Caco-2 (cell line): ENCODE data around the gene ADGRG3. TPM values are rescaled to one million over a fixed set of nuclear protein-coding genes. Genes with fewer than 3 reads are reported as not detected.

Experiments
- BruUV-seq: library from RNA; stranded (reverse); fragments of 400-500 nt; replicated peaks from 2 replicates; lab custom pipeline; 2021; lab: Mats Ljungman, UMichigan
- CTCF ChIA-PET: fragments of 300-600 bp; sonication (Branson Sonifier 250); formaldehyde crosslinking; loops from one replicate; lab custom pipeline; 2022; ENCODE audit warnings: antibody characterized with exemption; lab: Charles Lee
- POLR2A ChIA-PET: fragments of 300-600 bp; sonication (Branson Sonifier 250); formaldehyde crosslinking; loops from one replicate; lab custom pipeline; 2022; ENCODE audit warnings: antibody characterized with exemption; lab: Charles Lee
- DNase-seq, 2 experiments: peaks; one replicate each; pipeline versions ENCODE4 v3.0.0 to v3.0.0-alpha.2; 2020 to 2022
- H3K27me3 ChIP-seq: replicated peaks from 2 replicates; pipeline ENCODE4 v1.6.0; 2011; ENCODE audit warnings: low read length; ENCODE audit not compliant: control insufficient read depth, insufficient read depth
- H3K36me3 ChIP-seq: 2 replicates; pipeline ENCODE4 v1.5.1; 2011; ENCODE audit warnings: low read length; ENCODE audit not compliant: control insufficient read depth, insufficient read depth
- H3K4me1 ChIP-seq: fragments of 250-450 bp; sonication (Bioruptor Pico); 2 replicates; pipeline ENCODE4 v1.5.1; 2020; ENCODE audit warnings: mild to moderate bottlenecking
- H3K4me3 ChIP-seq: 2 replicates; pipeline ENCODE4 v1.5.1; 2011; ENCODE audit warnings: low read depth, mild to moderate bottlenecking, control low read depth, low read length
- H3K9me3 ChIP-seq: fragments of 250-450 bp; sonication (Bioruptor Pico); 2 replicates; pipeline ENCODE4 v1.5.1; 2020; ENCODE audit warnings: mild to moderate bottlenecking, moderate library complexity
- H3K27ac Mint-ChIP-seq: one replicate; pipeline ENCODE4 v1.8.0; 2022; ENCODE audit warnings: mixed read lengths; ENCODE audit not compliant: unreplicated experiment
- H3K27me3 Mint-ChIP-seq: one replicate; pipeline ENCODE4 v1.8.0; 2022; ENCODE audit warnings: mixed read lengths; ENCODE audit not compliant: insufficient read depth, unreplicated experiment
- H3K36me3 Mint-ChIP-seq: one replicate; pipeline ENCODE4 v1.8.0; 2022; ENCODE audit warnings: mild to moderate bottlenecking, mixed read lengths; ENCODE audit not compliant: insufficient read depth, unreplicated experiment
- H3K4me1 Mint-ChIP-seq: one replicate; pipeline ENCODE4 v1.8.0; 2022; ENCODE audit warnings: low read depth, mixed read lengths; ENCODE audit not compliant: unreplicated experiment
- H3K4me3 Mint-ChIP-seq: one replicate; pipeline ENCODE4 v1.8.0; 2022; ENCODE audit warnings: mild to moderate bottlenecking, moderate library complexity, mixed read lengths; ENCODE audit not compliant: unreplicated experiment
- H3K9me3 Mint-ChIP-seq: one replicate; pipeline ENCODE4 v1.8.0; 2022; ENCODE audit warnings: mixed read lengths; ENCODE audit not compliant: unreplicated experiment
- intact Hi-C: fragments of 100-400 bp; cut with micrococcal nuclease; formaldehyde crosslinking; loops from one replicate; pipeline ENCODE4 v1.10.0; 2022; ENCODE audit not compliant: unreplicated experiment
- total RNA-seq: library from RNA; stranded (reverse); gene quantifications from 2 replicates; pipeline ENCODE4 v1.2.3, GENCODE V29; 2022
- TF ChIP-seq, protein P1 (sequence below), 2 experiments: fragments of 200-600 bp in 1 of 2; IDR thresholded peaks; 1 replicate in 1 of 2; 2 replicates in 1 of 2; pipeline versions ENCODE4 v1.5.1 to v1.8.0; 2011 to 2022; ENCODE audit warnings: antibody characterized with exemption in 1 of 2, control low read depth in 1 of 2, inconsistent platforms in 1 of 2, low read depth in 1 of 2, low read length in 1 of 2, mild to moderate bottlenecking in 1 of 2, moderate library complexity in 1 of 2; ENCODE audit not compliant: insufficient read depth in 1 of 2, severe bottlenecking in 1 of 2, unreplicated experiment in 1 of 2

ADGRG3 gene
- total RNA-seq, 1 experiment from 2014 or later: 0.25 TPM

DNA sequence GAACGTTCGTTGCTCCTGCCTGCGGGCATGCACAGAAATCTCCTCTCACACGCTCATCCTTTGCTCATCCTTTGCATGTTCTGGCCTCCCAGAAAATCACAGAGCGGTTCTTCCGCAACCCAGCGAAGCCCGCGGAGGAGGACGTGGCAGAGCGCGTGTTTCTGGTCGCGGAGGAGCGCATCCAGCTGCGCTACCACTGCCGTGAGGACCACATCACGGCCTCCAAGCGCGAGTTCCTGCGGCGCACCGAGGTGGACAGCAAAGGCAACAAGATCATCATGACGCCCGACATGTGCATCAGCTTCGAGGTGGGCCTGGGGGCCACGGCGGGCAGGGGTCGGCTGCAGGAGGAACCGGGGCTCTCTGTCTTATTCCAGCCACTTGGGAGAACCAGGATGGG, 57.9 kb downstream of the ADGRG3 start:
- CTCF ChIA-PET: interaction anchor here (0.8 kb wide), 1 partner anchor 9 kb away, joined by 3 read pairs; no protein-coding TSS in a partner anchor

DNA sequence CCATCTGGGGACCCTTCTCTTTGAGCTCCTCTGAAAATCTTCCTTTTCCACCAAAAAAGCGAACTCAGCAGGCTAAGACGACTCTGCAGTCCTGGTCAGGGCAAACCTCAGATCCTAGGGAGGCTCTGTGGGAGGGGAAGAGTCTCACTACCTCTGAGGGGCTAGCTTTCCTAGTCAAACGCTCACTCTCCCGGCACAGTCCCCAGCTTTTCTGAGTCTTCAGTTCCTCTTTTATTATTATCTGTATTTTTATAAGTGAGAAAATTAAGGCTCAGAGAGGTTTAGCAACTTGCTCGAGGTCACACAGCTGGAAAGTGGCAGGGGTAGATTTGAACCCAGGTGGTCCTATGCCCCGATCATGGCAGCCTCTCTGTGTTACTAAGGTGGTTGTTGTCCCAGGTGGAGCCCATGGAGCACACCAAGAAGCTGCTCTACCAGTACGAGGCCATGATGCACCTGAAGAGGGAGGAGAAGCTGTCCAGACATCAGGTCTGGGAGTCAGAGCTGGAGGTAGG, 58.4 kb downstream of the ADGRG3 start:
- Histone ChIP-seq H3K4me1 (no peaks in the 10 kb centered on the region), H3K27me3 (no peaks in the 10 kb centered on the region), H3K4me3 (no peak overlapping the region), H3K36me3 (no peaks in the 10 kb centered on the region), H3K9me3 (no peaks in the 10 kb centered on the region)
- peak in 1 of 2 experiments; percentile 17 for DNase-seq
- no peaks in the 10 kb centered on the region for H3K4me1 Mint-ChIP-seq
- ChIA-PET POLR2A (no interaction called here), CTCF (interaction anchor here (0.5 to 0.8 kb wide), 2 partner anchors 9 to 22 kb away, joined by 3 read pairs; no protein-coding TSS in a partner anchor)
- H3K4me3 Mint-ChIP-seq: no peak overlapping the region
- H3K27ac Mint-ChIP-seq: no peak overlapping the region
- no TSS peak for BruUV-seq
- intact Hi-C loops: no loop called here
- H3K27me3 Mint-ChIP-seq: no peaks in the 10 kb centered on the region
- H3K36me3 Mint-ChIP-seq: no peaks in the 10 kb centered on the region
- H3K9me3 Mint-ChIP-seq: no peaks in the 10 kb centered on the region
- TF ChIP-seq, protein P1, sequence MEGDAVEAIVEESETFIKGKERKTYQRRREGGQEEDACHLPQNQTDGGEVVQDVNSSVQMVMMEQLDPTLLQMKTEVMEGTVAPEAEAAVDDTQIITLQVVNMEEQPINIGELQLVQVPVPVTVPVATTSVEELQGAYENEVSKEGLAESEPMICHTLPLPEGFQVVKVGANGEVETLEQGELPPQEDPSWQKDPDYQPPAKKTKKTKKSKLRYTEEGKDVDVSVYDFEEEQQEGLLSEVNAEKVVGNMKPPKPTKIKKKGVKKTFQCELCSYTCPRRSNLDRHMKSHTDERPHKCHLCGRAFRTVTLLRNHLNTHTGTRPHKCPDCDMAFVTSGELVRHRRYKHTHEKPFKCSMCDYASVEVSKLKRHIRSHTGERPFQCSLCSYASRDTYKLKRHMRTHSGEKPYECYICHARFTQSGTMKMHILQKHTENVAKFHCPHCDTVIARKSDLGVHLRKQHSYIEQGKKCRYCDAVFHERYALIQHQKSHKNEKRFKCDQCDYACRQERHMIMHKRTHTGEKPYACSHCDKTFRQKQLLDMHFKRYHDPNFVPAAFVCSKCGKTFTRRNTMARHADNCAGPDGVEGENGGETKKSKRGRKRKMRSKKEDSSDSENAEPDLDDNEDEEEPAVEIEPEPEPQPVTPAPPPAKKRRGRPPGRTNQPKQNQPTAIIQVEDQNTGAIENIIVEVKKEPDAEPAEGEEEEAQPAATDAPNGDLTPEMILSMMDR (IDR thresholded peaks at IDR 0.05; ENCODE audit: insufficient read depth in 1 of 2, low read depth in 1 of 2, low read length in 1 of 2, severe bottlenecking in 1 of 2, unreplicated experiment in 1 of 2): no peak

More for the DNA sequence above, 57.9 kb downstream of the ADGRG3 start:
- Histone ChIP-seq H3K9me3 (no peaks in the 10 kb centered on the region), H3K4me1 (no peaks in the 10 kb centered on the region), H3K27me3 (no peaks in the 10 kb centered on the region), H3K4me3 (no peak overlapping the region), H3K36me3 (no peaks in the 10 kb centered on the region)
- intact Hi-C loops: no loop called here
- H3K4me1 Mint-ChIP-seq: no peaks in the 10 kb centered on the region
- BruUV-seq: no TSS peak
- no peaks in the 10 kb centered on the region for H3K36me3 Mint-ChIP-seq
- no peak overlapping the region for H3K27ac Mint-ChIP-seq
- H3K4me3 Mint-ChIP-seq: no peak overlapping the region
- POLR2A ChIA-PET: no interaction called here
- H3K27me3 Mint-ChIP-seq: no peaks in the 10 kb centered on the region
- H3K9me3 Mint-ChIP-seq: no peaks in the 10 kb centered on the region
- DNase-seq: peak in 1 of 2 experiments; percentile 17
- TF ChIP-seq, protein P1 (IDR thresholded peaks at IDR 0.05; ENCODE audit: insufficient read depth in 1 of 2, low read depth in 1 of 2, low read length in 1 of 2, severe bottlenecking in 1 of 2, unreplicated experiment in 1 of 2): no peak

DNA sequence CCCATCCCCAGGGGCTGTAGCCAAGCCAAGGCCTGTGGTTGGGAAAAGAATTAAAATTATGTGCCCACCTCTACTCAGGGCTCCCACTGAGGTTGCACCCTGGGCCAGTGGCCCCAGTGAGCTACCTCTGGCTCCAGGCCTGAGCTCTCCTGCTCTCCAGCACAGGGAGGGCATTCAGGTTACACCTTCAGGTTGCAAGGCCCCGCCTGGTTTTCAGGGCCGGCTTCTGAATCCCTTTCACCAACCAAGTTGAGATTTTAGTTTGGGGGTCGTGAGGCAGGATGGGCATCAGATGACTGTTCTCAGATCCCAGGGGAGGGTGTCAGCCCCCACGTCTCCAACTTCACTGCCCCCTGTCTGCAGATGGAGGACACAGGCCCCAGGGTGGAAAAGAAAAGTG, 59.5 kb downstream of the ADGRG3 start:
- Mint-ChIP-seq H3K4me1 (no peaks in the 10 kb centered on the region), H3K36me3 (no peaks in the 10 kb centered on the region), H3K4me3 (no peak overlapping the region), H3K27me3 (no peaks in the 10 kb centered on the region), H3K9me3 (no peaks in the 10 kb centered on the region), H3K27ac (no peak overlapping the region)
- Histone ChIP-seq H3K4me3 (no peak overlapping the region), H3K27me3 (no peaks in the 10 kb centered on the region), H3K36me3 (no peaks in the 10 kb centered on the region), H3K9me3 (0 out of 2 replicates have a peak, but pooled peaks cover under 1% of the 10 kb centered on the region), H3K4me1 (no peaks in the 10 kb centered on the region)
- POLR2A ChIA-PET: no interaction called here
- peak in 1 of 2 experiments; percentile 23 for DNase-seq
- TF ChIP-seq, protein P1 (IDR thresholded peaks at IDR 0.05; ENCODE audit: insufficient read depth in 1 of 2, low read depth in 1 of 2, low read length in 1 of 2, severe bottlenecking in 1 of 2, unreplicated experiment in 1 of 2): peak in 1 of 2 experiments; percentile 13
- CTCF ChIA-PET: no interaction called here
- no TSS peak for BruUV-seq
- intact Hi-C loops: no loop called here
